Measurements from ENCODE around the gene IL4R. TPM values are rescaled to one million over a fixed set of nuclear protein-coding genes. Genes with fewer than 3 reads are reported as not detected.

Gene IL4R
- total and polyA plus RNA-seq, 2 experiments from 2014 or later = 6.4 to 17.6 TPM

DNA sequence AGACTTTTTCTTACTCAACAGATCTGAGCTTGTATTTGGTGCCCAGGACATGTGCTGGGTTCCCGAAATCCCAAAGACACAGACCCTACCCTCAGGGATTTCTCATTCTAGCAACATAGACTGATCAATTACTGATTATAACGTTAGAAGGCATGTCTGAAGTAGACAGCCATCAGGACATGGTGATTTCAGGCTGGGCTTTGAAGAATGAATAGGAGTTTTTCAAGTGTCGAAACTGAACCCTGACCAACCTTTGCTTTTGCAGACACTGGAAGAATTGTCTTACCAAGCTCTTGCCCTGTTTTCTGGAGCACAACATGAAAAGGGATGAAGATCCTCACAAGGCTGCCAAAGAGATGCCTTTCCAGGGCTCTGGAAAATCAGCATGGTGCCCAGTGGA, 48.2 kb downstream of the IL4R start (continued):
- no peak for TF ChIP-seq CTCF (conservative IDR thresholded peaks at IDR 0.05; ENCODE audit: low read depth in 2 of 2)

DNA sequence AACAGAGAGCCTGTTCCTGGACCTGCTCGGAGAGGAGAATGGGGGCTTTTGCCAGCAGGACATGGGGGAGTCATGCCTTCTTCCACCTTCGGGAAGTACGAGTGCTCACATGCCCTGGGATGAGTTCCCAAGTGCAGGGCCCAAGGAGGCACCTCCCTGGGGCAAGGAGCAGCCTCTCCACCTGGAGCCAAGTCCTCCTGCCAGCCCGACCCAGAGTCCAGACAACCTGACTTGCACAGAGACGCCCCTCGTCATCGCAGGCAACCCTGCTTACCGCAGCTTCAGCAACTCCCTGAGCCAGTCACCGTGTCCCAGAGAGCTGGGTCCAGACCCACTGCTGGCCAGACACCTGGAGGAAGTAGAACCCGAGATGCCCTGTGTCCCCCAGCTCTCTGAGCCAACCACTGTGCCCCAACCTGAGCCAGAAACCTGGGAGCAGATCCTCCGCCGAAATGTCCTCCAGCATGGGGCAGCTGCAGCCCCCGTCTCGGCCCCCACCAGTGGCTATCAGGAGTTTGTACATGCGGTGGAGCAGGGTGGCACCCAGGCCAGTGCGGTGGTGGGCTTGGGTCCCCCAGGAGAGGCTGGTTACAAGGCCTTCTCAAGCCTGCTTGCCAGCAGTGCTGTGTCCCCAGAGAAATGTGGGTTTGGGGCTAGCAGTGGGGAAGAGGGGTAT, 48.9 kb downstream of the IL4R start:
- H3K27me3 ChIP-seq (ENCODE audit: insufficient read depth) = no peaks in the 10 kb centered on the region
- H3K79me2 ChIP-seq (replicated peaks; ENCODE audit: insufficient read depth) = no peaks in the 10 kb centered on the region
- H3K4me1 ChIP-seq (ENCODE audit: insufficient read depth) = no peaks in the 10 kb centered on the region
- H3K27ac ChIP-seq (ENCODE audit: low read depth) = no peak overlapping the region
- no peak overlapping the region for H3K4me3 Mint-ChIP-seq
- no peaks in the 10 kb centered on the region; the same call in 2 of the 3 replicates for H3K9me3 Mint-ChIP-seq
- ATAC-seq (no peak), DNase-seq (ENCODE audit: low spot score) (no peak)
- H3K4me3 ChIP-seq = no peak overlapping the region
- H3K9me2 ChIP-seq (ENCODE audit: insufficient read depth) = no peaks in the 10 kb centered on the region
- no peaks in the 10 kb centered on the region for H3K36me3 ChIP-seq (ENCODE audit: insufficient read depth)
- H3F3A ChIP-seq (replicated peaks; ENCODE audit: low read depth) = no peaks in the 10 kb centered on the region
- no peak overlapping the region for H3K4me2 ChIP-seq
- peaks cover 31% of the 10 kb centered on the region for H3K36me3 Mint-ChIP-seq (ENCODE audit: low read depth)
- no peaks in the 10 kb centered on the region for H3K27me3 Mint-ChIP-seq (ENCODE audit: insufficient read depth, low read depth, poor library complexity)
- peaks cover 4% of the 10 kb centered on the region; the same call in 2 of the 3 replicates for H3K4me1 Mint-ChIP-seq
- H2AFZ ChIP-seq = no peak overlapping the region
- no peaks in the 10 kb centered on the region for H4K20me1 ChIP-seq (replicated peaks; ENCODE audit: insufficient read depth)
- no peak overlapping the region for H3K27ac Mint-ChIP-seq
- TF ChIP-seq ETS1 (IDR thresholded peaks at IDR 0.05) = no peak
- no peak for TF ChIP-seq CTCF (conservative IDR thresholded peaks at IDR 0.05; ENCODE audit: low read depth in 2 of 2)
- no peak for TF ChIP-seq NANOG (IDR thresholded peaks at IDR 0.05; ENCODE audit: borderline replicate concordance)
- TF ChIP-seq EZH2 (IDR thresholded peaks at IDR 0.05; ENCODE audit: low read depth, unreplicated experiment) = no peak
- TF ChIP-seq EZH2phosphoT487 (IDR thresholded peaks at IDR 0.05; ENCODE audit: unreplicated experiment) = no peak
- no peak for TF ChIP-seq REST (IDR thresholded peaks at IDR 0.05; ENCODE audit: unreplicated experiment)
- TF ChIP-seq, protein P1, sequence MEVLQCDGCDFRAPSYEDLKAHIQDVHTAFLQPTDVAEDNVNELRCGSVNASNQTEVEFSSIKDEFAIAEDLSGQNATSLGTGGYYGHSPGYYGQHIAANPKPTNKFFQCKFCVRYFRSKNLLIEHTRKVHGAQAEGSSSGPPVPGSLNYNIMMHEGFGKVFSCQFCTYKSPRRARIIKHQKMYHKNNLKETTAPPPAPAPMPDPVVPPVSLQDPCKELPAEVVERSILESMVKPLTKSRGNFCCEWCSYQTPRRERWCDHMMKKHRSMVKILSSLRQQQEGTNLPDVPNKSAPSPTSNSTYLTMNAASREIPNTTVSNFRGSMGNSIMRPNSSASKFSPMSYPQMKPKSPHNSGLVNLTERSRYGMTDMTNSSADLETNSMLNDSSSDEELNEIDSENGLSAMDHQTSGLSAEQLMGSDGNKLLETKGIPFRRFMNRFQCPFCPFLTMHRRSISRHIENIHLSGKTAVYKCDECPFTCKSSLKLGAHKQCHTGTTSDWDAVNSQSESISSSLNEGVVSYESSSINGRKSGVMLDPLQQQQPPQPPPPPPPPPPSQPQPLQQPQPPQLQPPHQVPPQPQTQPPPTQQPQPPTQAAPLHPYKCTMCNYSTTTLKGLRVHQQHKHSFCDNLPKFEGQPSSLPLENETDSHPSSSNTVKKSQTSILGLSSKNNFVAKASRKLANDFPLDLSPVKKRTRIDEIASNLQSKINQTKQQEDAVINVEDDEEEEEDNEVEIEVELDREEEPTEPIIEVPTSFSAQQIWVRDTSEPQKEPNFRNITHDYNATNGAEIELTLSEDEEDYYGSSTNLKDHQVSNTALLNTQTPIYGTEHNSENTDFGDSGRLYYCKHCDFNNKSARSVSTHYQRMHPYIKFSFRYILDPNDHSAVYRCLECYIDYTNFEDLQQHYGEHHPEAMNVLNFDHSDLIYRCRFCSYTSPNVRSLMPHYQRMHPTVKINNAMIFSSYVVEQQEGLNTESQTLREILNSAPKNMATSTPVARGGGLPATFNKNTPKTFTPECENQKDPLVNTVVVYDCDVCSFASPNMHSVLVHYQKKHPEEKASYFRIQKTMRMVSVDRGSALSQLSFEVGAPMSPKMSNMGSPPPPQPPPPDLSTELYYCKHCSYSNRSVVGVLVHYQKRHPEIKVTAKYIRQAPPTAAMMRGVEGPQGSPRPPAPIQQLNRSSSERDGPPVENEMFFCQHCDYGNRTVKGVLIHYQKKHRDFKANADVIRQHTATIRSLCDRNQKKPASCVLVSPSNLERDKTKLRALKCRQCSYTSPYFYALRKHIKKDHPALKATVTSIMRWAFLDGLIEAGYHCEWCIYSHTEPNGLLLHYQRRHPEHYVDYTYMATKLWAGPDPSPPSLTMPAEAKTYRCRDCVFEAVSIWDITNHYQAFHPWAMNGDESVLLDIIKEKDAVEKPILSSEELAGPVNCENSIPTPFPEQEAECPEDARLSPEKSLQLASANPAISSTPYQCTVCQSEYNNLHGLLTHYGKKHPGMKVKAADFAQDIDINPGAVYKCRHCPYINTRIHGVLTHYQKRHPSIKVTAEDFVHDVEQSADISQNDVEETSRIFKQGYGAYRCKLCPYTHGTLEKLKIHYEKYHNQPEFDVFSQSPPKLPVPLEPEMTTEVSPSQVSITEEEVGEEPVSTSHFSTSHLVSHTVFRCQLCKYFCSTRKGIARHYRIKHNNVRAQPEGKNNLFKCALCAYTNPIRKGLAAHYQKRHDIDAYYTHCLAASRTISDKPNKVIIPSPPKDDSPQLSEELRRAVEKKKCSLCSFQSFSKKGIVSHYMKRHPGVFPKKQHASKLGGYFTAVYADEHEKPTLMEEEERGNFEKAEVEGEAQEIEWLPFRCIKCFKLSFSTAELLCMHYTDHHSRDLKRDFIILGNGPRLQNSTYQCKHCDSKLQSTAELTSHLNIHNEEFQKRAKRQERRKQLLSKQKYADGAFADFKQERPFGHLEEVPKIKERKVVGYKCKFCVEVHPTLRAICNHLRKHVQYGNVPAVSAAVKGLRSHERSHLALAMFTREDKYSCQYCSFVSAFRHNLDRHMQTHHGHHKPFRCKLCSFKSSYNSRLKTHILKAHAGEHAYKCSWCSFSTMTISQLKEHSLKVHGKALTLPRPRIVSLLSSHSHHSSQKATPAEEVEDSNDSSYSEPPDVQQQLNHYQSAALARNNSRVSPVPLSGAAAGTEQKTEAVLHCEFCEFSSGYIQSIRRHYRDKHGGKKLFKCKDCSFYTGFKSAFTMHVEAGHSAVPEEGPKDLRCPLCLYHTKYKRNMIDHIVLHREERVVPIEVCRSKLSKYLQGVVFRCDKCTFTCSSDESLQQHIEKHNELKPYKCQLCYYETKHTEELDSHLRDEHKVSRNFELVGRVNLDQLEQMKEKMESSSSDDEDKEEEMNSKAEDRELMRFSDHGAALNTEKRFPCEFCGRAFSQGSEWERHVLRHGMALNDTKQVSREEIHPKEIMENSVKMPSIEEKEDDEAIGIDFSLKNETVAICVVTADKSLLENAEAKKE (CRISPR knock-in tag; IDR thresholded peaks at IDR 0.05) = no peak
- TF ChIP-seq JUNB (IDR thresholded peaks at IDR 0.05; ENCODE audit: unreplicated experiment) = no peak
- no peak for TF ChIP-seq POLR2AphosphoS5 (IDR thresholded peaks at IDR 0.05; ENCODE audit: low read depth)

Measured in GM23338 (cell line).